Measurements from ENCODE around the gene KDELR1. TPM values are rescaled to one million over a fixed set of nuclear protein-coding genes. Genes with fewer than 3 reads are reported as not detected.

KDELR1 gene
- total and polyA plus RNA-seq, 9 of the 15 experiments (the other 6 are each of a cell fraction or from before 2014, with no cell fraction given), result 6.1 to 165 (median 58.5) TPM

- TF ChIP-seq ETS1 (conservative IDR thresholded peaks at IDR 0.05; ENCODE audit: control insufficient read depth, low read depth, low read length) (peak; percentile 95), TBL1XR1 (IDR thresholded peaks at IDR 0.05; ENCODE audit: low read length in 2 of 2) (no peak), FOXP4 (CRISPR knock-in tag; IDR thresholded peaks at IDR 0.05; ENCODE audit: borderline replicate concordance) (no peak), OTX1 (CRISPR knock-in tag; IDR thresholded peaks at IDR 0.05) (no peak), ZNF507 (tag; conservative IDR thresholded peaks at IDR 0.05) (no peak), ZNF518B (CRISPR knock-in tag; IDR thresholded peaks at IDR 0.05) (no peak), MAZ (CRISPR knock-in tag; conservative IDR thresholded peaks at IDR 0.05 in 1 of 2, IDR thresholded peaks at IDR 0.05 in 1 of 2) (no peak), SIX5 (IDR thresholded peaks at IDR 0.05; ENCODE audit: borderline replicate concordance in 1 of 2, insufficient read depth in 1 of 2, low read depth in 1 of 2, low read length in 2 of 2) (peak; percentile 93 to 95), ZNF589 (CRISPR knock-in tag; IDR thresholded peaks at IDR 0.05; ENCODE audit: low read depth) (no peak), ZFP30 (CRISPR knock-in tag; IDR thresholded peaks at IDR 0.05; ENCODE audit: borderline replicate concordance) (no peak), SNAPC5 (CRISPR knock-in tag; IDR thresholded peaks at IDR 0.05) (no peak), CBX2 (IDR thresholded peaks at IDR 0.05; ENCODE audit: insufficient read depth, low read length, poor library complexity, severe bottlenecking) (no peak), ZBTB49 (CRISPR knock-in tag; IDR thresholded peaks at IDR 0.05; ENCODE audit: borderline replicate concordance) (no peak), XRCC4 (IDR thresholded peaks at IDR 0.05; ENCODE audit: extremely low read depth, insufficient read depth, insufficient read length) (no peak)
Measured at GRCh38 chr19:48419158-48419920, 28.0 kb upstream of the KDELR1 start (continued).

Measured in K562 (cell line).